GM18867 (cell line): ENCODE data around the gene PNLIPRP3.

Experiments
- ATAC-seq: cut with Tn5 transposase; IDR thresholded peaks from one replicate; pipeline ENCODE4 v1.9.1; 2021; ENCODE audit warnings: mild to moderate bottlenecking, moderate library complexity; ENCODE audit not compliant: unreplicated experiment

The PNLIPRP3 gene

DNA sequence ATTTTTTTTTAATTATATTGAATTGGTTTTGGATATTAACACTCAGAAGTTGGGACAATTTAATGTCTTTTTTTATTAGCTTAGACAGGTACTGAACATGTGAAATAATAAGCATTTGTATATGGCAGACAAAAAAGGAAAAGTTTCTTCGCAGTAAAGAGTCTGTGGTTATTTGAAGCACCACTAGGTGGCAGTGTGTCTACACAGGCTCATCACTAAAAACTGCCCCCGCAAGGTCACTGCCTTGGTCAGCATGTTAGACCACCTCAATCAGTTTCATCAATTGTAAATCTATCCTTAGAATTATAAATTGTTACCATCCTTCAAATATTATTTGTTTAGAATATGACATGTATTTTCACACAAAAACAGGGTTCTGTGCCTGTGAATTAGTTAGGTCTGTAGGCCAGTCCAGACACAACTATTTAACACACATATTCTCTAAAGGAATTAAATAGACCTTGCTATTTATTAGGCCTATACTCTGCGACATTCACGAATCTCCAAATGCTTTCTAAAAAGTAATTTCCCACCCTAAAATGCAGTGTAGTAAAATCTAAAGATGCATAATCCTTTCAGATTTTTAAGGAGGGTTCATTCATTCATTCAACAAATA, 17.0 kb downstream of the PNLIPRP3 start:
- peak; percentile 90 for ATAC-seq

DNA sequence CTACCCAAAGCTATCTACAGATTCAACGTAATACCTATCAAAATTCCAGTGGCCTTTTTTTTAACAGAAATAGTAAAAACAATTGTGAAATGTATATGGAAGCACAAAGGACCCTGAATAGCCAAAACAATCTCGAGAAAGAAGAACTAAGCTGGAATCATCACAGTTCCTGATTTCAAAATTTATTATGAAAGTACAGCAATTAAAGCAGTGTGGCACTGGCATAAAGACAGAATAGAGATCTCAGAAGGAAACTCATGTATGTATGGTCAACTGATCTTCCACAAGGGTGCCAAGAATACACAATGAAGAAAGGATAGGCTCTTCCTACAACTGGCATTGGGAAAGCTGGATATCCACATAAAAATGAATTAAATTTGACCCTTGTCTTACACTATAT, 23.2 kb downstream of the PNLIPRP3 start:
- ATAC-seq: no peak

- no peak for ATAC-seq
Measured at GRCh38 chr10:116451711-116452337, 24.2 kb downstream of the PNLIPRP3 start.

DNA sequence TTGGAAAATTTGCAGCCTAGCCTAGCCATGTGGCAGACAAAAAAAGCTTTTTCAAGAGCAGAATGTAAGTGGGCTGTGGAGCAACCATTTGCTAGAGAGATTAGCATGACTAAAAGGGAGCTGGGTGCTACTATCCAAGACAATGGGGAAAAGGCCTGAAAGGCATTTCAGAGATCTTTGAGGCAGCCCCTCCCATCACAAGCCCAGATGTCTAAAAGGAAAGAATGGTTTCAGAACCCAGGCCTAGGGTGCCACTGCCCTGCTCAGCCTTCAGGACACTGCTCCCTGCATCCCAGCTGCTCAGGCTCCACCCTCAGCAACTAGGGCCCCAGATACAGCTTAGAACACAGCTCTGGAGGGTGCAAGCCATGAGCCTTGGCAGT, 24.7 kb downstream of the PNLIPRP3 start:
- no peak for ATAC-seq

- ATAC-seq: no peak
Measured at GRCh38 chr10:116457488-116457887, 29.8 kb downstream of the PNLIPRP3 start.

DNA sequence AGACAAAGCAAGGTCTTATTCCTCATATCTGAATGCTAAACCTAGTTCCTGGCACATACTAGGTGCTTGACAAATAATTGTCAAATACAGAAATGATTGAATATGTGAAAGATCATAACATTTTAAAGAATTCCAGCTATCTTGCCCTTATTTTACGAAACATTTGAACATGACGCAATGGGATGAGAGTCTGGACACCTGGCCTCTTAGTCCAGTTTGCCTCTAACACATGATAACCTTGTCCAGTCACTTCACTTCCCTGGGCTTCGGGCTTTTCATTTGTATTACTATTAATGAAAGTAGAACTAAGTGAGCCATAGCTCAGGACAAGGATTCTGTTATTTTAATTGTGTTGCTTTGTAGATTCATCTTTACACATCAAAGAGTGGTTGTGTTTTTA, 32.6 kb downstream of the PNLIPRP3 start:
- no peak for ATAC-seq

GRCh38 chr10:116461680-116462079, 34.0 kb downstream of the PNLIPRP3 start:
- ATAC-seq: no peak

DNA sequence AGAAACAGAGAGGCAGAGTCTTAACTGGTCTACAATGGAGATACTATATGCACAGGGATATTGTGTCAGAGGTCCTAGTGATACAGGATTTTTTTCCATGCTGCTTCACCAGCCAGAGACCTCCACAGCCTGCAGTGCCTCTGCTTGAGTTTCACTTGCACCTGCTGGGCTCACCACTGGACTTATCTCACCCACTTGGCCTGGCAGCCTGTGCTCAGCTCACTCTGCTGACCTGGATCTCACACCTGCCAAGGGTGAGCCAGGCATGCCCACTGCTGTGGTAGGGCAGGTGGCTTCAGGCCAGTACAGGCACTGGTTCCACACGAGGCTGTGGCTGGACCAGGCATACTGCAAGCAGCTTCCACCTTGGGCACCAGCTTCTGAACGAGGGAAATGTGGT, 36.6 kb downstream of the PNLIPRP3 start:
- ATAC-seq: no peak

DNA sequence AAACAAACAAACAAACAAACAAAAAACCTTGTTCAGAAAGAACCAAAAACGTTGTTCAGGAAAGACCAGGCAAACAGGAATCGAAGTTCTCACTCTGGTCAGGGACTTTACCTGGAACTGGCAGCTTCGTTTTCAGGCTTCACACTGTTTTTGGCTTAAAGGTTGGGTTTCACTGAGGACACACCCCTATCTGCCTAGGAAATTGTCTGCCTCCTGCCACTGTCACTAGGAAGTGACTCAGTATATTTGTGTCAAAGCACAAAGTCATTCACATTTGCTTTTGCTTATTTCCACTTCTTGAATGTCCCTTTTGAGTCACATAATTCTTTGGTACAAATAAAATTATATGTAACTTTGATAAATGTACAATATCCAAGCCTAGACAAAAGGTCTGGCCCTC, 37.9 kb downstream of the PNLIPRP3 start:
- ATAC-seq: no peak

- ATAC-seq: no peak
Measured at GRCh38 chr10:116466715-116467422, 39.2 kb downstream of the PNLIPRP3 start.

GRCh38 chr10:116469437-116469836, 41.8 kb downstream of the PNLIPRP3 start:
- ATAC-seq: no peak

GRCh38 chr10:116470071-116470470, 42.4 kb downstream of the PNLIPRP3 start:
- ATAC-seq: no peak

DNA sequence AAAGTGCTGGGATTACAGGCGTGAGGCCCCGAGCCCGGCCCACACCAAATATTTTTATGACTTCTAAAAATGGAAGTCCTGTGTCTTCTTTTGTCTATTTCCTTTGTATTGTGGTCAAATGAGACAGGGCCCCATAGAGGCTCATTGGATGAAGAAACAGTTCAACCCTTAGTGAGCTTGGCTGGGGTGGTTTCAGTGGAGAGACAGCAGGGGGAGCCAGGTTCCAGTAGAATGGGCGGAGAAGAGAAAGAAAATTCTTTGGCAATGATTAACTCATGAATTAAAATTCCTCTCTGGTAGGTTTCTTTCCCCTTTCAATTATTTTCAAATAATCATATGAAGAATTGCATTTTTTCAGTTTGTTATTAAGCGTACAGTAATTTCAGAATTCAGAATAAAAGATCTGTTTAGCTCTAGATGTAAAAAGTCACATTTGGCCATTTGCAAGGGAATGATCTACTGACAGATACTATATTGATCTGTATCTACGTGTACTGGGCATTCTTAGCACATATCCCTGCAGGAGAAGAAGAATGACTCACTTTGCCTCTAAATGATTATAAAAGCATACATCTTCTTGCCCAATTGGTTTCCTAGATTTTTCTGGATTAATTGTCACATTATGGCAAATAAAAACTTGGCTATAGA, 43.2 kb downstream of the PNLIPRP3 start:
- ATAC-seq: no peak

DNA sequence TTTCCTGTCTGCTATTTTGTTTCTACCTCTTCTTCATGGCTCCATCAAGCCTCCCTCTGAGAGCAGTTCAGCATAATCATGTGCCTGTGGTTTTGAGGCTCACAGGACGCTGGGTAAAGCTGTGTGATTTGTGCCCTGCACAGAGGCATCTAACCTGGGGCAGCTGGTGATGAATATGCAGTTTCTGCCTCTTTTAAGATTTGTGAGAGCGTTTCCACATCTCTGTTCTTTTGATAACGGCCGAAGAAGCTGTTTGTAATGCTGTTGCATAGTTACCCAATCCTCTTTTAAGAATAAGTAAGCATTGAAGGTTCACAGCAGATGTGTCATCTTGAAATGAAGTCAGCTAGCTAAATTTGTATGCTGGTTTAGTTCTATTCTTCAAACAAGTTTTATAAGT, 45.2 kb downstream of the PNLIPRP3 start:
- ATAC-seq: no peak

DNA sequence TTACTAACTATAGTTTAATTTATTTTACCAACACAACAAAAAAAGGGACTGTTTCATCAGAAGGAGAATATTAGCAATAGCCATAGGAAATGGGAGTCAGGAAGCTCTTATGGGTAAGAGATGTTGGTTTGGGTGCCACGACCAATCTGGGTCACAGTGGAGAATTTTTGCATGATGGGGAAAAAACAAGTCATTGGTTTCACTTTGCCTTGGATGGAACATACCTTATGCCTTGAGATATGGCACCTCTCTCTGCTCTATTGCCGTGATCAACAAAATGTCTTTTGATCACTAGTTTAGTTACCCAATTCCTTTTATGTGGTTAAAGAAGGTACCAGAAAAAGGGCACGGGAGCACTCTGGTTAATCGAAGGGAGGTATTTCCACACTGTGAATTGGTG, 48.2 kb downstream of the PNLIPRP3 start:
- no peak for ATAC-seq

- ATAC-seq: no peak
Measured at GRCh38 chr10:116476461-116476860, 48.8 kb downstream of the PNLIPRP3 start.

DNA sequence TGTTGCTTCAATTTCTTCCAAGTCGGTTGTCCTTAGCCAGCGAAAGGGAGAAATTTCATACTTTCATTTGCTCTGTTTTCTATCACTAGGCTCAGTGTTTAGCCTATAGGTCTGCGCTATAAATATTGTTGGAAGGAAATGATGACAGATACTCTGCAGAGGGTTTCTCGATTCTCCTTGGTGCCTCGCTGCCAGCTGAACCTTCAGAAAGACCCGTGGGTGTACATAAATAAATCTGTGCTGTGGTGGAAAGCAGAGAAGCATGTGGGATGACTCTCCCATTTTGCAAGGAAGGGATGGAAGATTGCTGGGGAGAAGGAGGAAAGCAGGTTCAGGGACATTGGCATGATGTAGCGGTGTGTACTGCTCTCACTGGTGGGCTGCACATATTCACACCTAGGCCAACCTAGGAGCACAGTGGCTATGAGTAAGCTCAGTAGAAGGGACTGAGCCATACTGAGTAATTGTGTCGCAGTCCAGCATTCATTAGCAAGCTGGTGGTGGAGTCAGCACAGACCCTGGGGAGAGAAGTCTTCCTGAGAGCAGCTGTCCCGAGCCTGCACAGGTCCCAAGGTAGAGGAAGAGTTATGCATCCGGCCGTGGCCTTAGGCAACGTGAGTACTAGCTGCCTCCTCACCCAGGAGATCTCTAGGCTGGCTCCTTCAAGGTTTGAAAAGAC, 50.5 kb downstream of the PNLIPRP3 start:
- no peak for ATAC-seq

GRCh38 chr10:116486770-116487448, 59.3 kb downstream of the PNLIPRP3 start:
- no peak for ATAC-seq

DNA sequence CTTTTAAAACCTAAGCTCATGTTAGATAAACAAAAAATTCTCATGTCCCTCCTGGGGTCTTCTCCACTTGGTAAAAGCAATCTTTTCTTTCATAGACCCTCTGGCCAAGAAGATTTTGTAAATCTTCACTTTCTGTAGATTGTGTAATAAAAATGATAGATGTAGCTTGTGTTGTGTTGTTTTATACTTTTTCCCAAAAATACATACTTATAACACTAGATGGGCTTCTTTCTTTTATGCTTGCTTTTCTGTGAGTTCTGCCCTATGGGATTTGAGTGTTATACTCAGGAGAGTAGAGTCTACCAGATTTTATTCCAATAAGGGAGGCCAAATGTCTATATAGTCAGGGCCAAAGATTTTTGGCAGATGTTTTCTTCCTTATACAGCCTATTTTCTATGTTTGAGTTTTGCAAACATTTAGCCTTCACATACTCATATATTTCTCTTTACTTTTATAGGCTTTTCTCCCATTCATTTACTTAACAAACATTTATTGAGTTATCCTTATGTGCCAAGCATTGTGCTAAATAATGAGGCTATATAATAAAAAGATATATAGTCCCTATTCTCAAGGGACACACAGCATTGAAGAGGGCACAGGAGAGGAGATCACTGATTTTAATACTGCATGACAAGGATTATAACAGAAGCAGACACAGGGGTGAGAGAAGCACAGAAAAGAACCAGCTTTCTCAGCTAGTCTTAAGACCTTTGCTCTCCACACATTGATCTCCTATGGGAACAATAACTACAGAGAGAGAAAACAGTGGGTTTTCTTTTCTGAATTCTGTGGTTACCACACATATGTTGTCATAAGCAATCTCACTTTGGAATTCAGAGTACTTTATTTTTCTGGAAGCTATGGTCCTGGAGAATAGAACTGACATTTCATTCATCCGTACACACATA, 60.1 kb downstream of the PNLIPRP3 start:
- no peak for ATAC-seq

- no peak for ATAC-seq
Measured at GRCh38 chr10:116489460-116489859, 61.8 kb downstream of the PNLIPRP3 start.
